SK-N-SH (cell line): Measurements from ENCODE around the gene FTSJ1. TPM values are rescaled to one million over a fixed set of nuclear protein-coding genes. Genes with fewer than 3 reads are reported as not detected.
A peak's percentile ranks its signal among the peaks of the same experiment; 100 is the strongest.

Experiments
- CTCF ChIA-PET: fragments of 300-600, 350-600 bp; formaldehyde crosslinking; extraction: SDS; loops from one replicate; lab custom pipeline; 2021; lab: Yijun Ruan, JAX
- POLR2A ChIA-PET: fragments of 350-600 bp; sonication (Branson Sonifier 250); formaldehyde crosslinking; extraction: SDS; loops from one replicate; lab custom pipeline; 2020; ENCODE audit warnings: antibody characterized with exemption, inconsistent platforms; lab: Yijun Ruan, JAX
- DNase-seq: peaks from one replicate; pipeline ENCODE4 v3.0.0; 2012
- H2AFZ ChIP-seq: fragments of 200-600 bp; sonication (generic); 2 replicates; pipeline ENCODE4 v1.8.1; 2016; ENCODE audit warnings: antibody characterized with exemption, mild to moderate bottlenecking, low read depth
- H3F3A ChIP-seq: fragments of 200-600 bp; sonication (generic); replicated peaks from 2 replicates; pipeline ENCODE3; 2016; ENCODE audit warnings: antibody characterized with exemption, mild to moderate bottlenecking; ENCODE audit not compliant: insufficient read depth
- H3K27ac ChIP-seq, 2 experiments: fragments of 200-500 bp in 1 of 2; fragments of 200-600 bp in 1 of 2; sonication (Bioruptor generic) in 1 of 2; sonication (generic), shearing (Covaris generic) in 1 of 2; 2 replicates each; pipeline versions ENCODE4 v1.5.1 to v1.6.1; 2014 to 2016; ENCODE audit warnings: low read depth in 2 of 2, inconsistent platforms in 1 of 2, low read length in 1 of 2, mild to moderate bottlenecking in 1 of 2, mixed read lengths in 1 of 2
- H3K27me3 ChIP-seq: fragments of 200-600 bp; sonication (generic), shearing (Covaris generic); 2 replicates; pipeline ENCODE4 v1.6.1; 2016; ENCODE audit warnings: mixed run types; ENCODE audit not compliant: insufficient read depth
- H3K36me3 ChIP-seq, 2 experiments: fragments of 200-500 bp in 1 of 2; fragments of 200-600 bp in 1 of 2; sonication (Bioruptor generic) in 1 of 2; sonication (generic) in 1 of 2; replicated peaks in 1 of 2; 2 replicates each; pipeline versions ENCODE3 to v1.5.1; 2014 to 2016; ENCODE audit warnings: low read length in 1 of 2, mild to moderate bottlenecking in 1 of 2; ENCODE audit not compliant: insufficient read depth in 2 of 2, control insufficient read depth in 1 of 2
- H3K4me1 ChIP-seq, 2 experiments: fragments of 200-500 bp in 1 of 2; fragments of 200-600 bp in 1 of 2; sonication (Bioruptor generic) in 1 of 2; sonication (generic), shearing (Covaris generic) in 1 of 2; 2 replicates each; pipeline versions ENCODE4 v1.5.1 to v1.6.1; 2014 to 2016; ENCODE audit warnings: low read depth in 1 of 2, low read length in 1 of 2, mixed run types in 1 of 2; ENCODE audit not compliant: insufficient read depth in 2 of 2, control insufficient read depth in 1 of 2
- H3K4me2 ChIP-seq: fragments of 200-600 bp; sonication (generic), shearing (Covaris generic); 2 replicates; pipeline ENCODE4 v1.6.1; 2017; ENCODE audit warnings: mixed run types
- H3K4me3 ChIP-seq, 2 experiments: fragments of 200-500 bp in 1 of 2; fragments of 200-600 bp in 1 of 2; sonication (Bioruptor generic) in 1 of 2; sonication (generic), shearing (Covaris generic) in 1 of 2; 2 replicates each; pipeline versions ENCODE4 v1.5.1 to v1.8.1; 2014 to 2016; ENCODE audit warnings: low read depth in 2 of 2, inconsistent platforms in 1 of 2, low read length in 1 of 2, mild to moderate bottlenecking in 1 of 2, mixed read lengths in 1 of 2, moderate library complexity in 1 of 2
- H3K79me2 ChIP-seq: fragments of 200-600 bp; sonication (generic); 2 replicates; pipeline ENCODE4 v1.8.1; 2017; ENCODE audit warnings: mild to moderate bottlenecking; ENCODE audit not compliant: insufficient read depth
- H3K9ac ChIP-seq: fragments of 200-600 bp; sonication (generic); 2 replicates; pipeline ENCODE4 v1.6.1; 2017; ENCODE audit warnings: mixed run types
- H3K9me2 ChIP-seq: fragments of 200-600 bp; sonication (generic); 2 replicates; pipeline ENCODE4 v1.6.1; 2017; ENCODE audit warnings: mixed run types
- H3K9me3 ChIP-seq: fragments of 200-600 bp; sonication (generic); 2 replicates; pipeline ENCODE4 v1.6.1; 2017; ENCODE audit warnings: mixed run types, mild to moderate bottlenecking, moderate library complexity
- H4K20me1 ChIP-seq: fragments of 200-600 bp; sonication (generic); 2 replicates; pipeline ENCODE4 v1.6.1; 2017; ENCODE audit warnings: mild to moderate bottlenecking, mixed run types; ENCODE audit not compliant: insufficient read depth
- CHD2 ChIP-seq: fragments of 150-350 bp; IDR thresholded peaks from 2 replicates; pipeline ENCODE4 v1.6.1; 2018; ENCODE audit warnings: low read length; ENCODE audit not compliant: partially characterized antibody
- EP300 ChIP-seq, 2 experiments: IDR thresholded peaks; 2 replicates each; pipeline versions ENCODE4 v1.4.0 to v1.6.1; 2012; ENCODE audit warnings: borderline replicate concordance in 1 of 2, low read depth in 1 of 2, low read length in 1 of 2
- EZH2phosphoT487 ChIP-seq: fragments of 200-600 bp; sonication (generic); IDR thresholded peaks from 2 replicates; pipeline ENCODE4 v1.6.1; 2017; ENCODE audit warnings: low read depth, mixed run types, mild to moderate bottlenecking, antibody characterized with exemption, moderate library complexity, borderline replicate concordance
- GATA2 ChIP-seq: sonication (generic); formaldehyde crosslinking; IDR thresholded peaks from 2 replicates; pipeline ENCODE4 v1.5.0; 2020; ENCODE audit warnings: mild to moderate bottlenecking, missing genetic modification reagents
- MEF2A ChIP-seq: IDR thresholded peaks from 2 replicates; pipeline ENCODE4 v1.4.0; 2012; ENCODE audit warnings: low read depth, borderline replicate concordance
- NFIC ChIP-seq: IDR thresholded peaks from 2 replicates; pipeline ENCODE4 v1.4.0; 2012; ENCODE audit warnings: borderline replicate concordance
- RFX5 ChIP-seq: IDR thresholded peaks from 2 replicates; pipeline ENCODE4 v1.6.1; 2012; ENCODE audit warnings: mild to moderate bottlenecking, improper control_type of control experiment, low read length
- RXRA ChIP-seq: IDR thresholded peaks from 2 replicates; pipeline ENCODE4 v1.4.0; 2012; ENCODE audit warnings: low read depth, mild to moderate bottlenecking, borderline replicate concordance
- SIN3A ChIP-seq: IDR thresholded peaks from 2 replicates; pipeline ENCODE4 v1.6.1; 2012; ENCODE audit warnings: low read depth, mild to moderate bottlenecking, low read length, moderate library complexity, borderline replicate concordance
- SMC3 ChIP-seq: IDR thresholded peaks from 2 replicates; pipeline ENCODE4 v1.6.1; 2012; ENCODE audit warnings: low read depth, low read length, improper control_type of control experiment
- TAF1 ChIP-seq: IDR thresholded peaks from 2 replicates; pipeline ENCODE4 v1.6.1; 2012; ENCODE audit warnings: low read depth, mild to moderate bottlenecking, low read length, moderate library complexity, borderline replicate concordance
- TCF12 ChIP-seq: IDR thresholded peaks from 2 replicates; pipeline ENCODE4 v1.4.0; 2012
- WGBS: methylation state at CpG from one replicate; pipeline ENCODE4 v1.1.6; 2017; ENCODE audit warnings: low lambda C conversion rate; 5-methylcytosine and 5-hydroxymethylcytosine counted together
- polyA plus RNA-seq, 3 experiments: library from polyadenylated mRNA; depleted of rRNA; stranded (reverse); fragments of >200 nt; gene quantifications; 2 replicates each; pipeline ENCODE4 v1.2.3, GENCODE V29; 2012
- TF ChIP-seq, protein P1 (sequence below): IDR thresholded peaks from 2 replicates; pipeline ENCODE4 v1.6.1; 2012; ENCODE audit warnings: mild to moderate bottlenecking, low read depth, low read length, moderate library complexity
- TF ChIP-seq, protein P2 (sequence below): fragments of 200-600 bp; sonication (generic); IDR thresholded peaks from 2 replicates; pipeline ENCODE4 v1.6.1; 2017; ENCODE audit warnings: antibody characterized with exemption, mild to moderate bottlenecking, moderate library complexity

Gene FTSJ1
- polyA plus RNA-seq, 1 of the 3 experiments (the other 2 are of a cell fraction): 34.1 TPM

DNA sequence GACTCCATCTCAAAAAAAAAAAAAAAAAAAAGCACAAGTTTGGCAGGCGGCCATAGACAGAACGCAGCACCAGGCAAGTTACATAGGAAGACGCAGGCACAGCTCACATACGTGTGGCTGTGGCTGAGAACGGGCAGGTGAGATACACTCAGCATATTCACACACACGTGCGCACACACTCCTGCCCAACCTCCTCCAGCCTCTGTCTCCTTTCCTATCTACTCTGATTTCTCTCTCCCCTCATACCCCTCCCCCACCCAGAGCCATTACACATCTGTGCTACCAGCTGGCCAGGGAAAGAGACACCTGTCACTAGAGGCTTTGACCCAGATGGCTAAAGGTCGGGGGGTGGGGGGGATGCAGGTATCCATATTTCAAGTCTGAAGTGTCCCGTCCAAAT is 3.8 kb upstream of the FTSJ1 start:
- TF ChIP-seq MEF2A: no peak
- TF ChIP-seq EP300 (IDR thresholded peaks at IDR 0.05; ENCODE audit: borderline replicate concordance in 1 of 2, low read depth in 1 of 2, low read length in 1 of 2): no peak
- TF ChIP-seq EZH2phosphoT487: no peak
- TF ChIP-seq NFIC: no peak
- TF ChIP-seq TCF12: no peak
- TF ChIP-seq RXRA: no peak
- no peak for TF ChIP-seq TAF1
- TF ChIP-seq, protein P1, sequence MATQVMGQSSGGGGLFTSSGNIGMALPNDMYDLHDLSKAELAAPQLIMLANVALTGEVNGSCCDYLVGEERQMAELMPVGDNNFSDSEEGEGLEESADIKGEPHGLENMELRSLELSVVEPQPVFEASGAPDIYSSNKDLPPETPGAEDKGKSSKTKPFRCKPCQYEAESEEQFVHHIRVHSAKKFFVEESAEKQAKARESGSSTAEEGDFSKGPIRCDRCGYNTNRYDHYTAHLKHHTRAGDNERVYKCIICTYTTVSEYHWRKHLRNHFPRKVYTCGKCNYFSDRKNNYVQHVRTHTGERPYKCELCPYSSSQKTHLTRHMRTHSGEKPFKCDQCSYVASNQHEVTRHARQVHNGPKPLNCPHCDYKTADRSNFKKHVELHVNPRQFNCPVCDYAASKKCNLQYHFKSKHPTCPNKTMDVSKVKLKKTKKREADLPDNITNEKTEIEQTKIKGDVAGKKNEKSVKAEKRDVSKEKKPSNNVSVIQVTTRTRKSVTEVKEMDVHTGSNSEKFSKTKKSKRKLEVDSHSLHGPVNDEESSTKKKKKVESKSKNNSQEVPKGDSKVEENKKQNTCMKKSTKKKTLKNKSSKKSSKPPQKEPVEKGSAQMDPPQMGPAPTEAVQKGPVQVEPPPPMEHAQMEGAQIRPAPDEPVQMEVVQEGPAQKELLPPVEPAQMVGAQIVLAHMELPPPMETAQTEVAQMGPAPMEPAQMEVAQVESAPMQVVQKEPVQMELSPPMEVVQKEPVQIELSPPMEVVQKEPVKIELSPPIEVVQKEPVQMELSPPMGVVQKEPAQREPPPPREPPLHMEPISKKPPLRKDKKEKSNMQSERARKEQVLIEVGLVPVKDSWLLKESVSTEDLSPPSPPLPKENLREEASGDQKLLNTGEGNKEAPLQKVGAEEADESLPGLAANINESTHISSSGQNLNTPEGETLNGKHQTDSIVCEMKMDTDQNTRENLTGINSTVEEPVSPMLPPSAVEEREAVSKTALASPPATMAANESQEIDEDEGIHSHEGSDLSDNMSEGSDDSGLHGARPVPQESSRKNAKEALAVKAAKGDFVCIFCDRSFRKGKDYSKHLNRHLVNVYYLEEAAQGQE: no peak
- no peak for TF ChIP-seq SIN3A
- no peak for TF ChIP-seq RFX5
- TF ChIP-seq, protein P2, sequence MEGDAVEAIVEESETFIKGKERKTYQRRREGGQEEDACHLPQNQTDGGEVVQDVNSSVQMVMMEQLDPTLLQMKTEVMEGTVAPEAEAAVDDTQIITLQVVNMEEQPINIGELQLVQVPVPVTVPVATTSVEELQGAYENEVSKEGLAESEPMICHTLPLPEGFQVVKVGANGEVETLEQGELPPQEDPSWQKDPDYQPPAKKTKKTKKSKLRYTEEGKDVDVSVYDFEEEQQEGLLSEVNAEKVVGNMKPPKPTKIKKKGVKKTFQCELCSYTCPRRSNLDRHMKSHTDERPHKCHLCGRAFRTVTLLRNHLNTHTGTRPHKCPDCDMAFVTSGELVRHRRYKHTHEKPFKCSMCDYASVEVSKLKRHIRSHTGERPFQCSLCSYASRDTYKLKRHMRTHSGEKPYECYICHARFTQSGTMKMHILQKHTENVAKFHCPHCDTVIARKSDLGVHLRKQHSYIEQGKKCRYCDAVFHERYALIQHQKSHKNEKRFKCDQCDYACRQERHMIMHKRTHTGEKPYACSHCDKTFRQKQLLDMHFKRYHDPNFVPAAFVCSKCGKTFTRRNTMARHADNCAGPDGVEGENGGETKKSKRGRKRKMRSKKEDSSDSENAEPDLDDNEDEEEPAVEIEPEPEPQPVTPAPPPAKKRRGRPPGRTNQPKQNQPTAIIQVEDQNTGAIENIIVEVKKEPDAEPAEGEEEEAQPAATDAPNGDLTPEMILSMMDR: no peak
- TF ChIP-seq GATA2 (CRISPR knock-in tag): no peak
- no peak for TF ChIP-seq CHD2
- no peak for TF ChIP-seq SMC3
- WGBS: 46% methylated on average over 9 of the region's 9 CpGs
- Histone ChIP-seq H3K36me3 (no peaks in the 10 kb centered on the region), H3K9me2 (no peaks in the 10 kb centered on the region), H3K4me1 (no peaks in the 10 kb centered on the region; a peak in 1 of 4 replicates), H3K79me2 (peaks cover 12% of the 10 kb centered on the region), H3K9me3 (no peaks in the 10 kb centered on the region), H3F3A (no peaks in the 10 kb centered on the region), H3K4me3 (no peak overlapping the region), H3K9ac (no peak overlapping the region), H4K20me1 (no peaks in the 10 kb centered on the region), H3K27ac (no peak overlapping the region), H3K4me2 (no peak overlapping the region), H2AFZ (no peak overlapping the region), H3K27me3 (no peaks in the 10 kb centered on the region; the same call in 1 of the 2 replicates)
- POLR2A ChIA-PET: no interaction called here
- DNase-seq: peak; percentile 11
- CTCF ChIA-PET: no interaction called here
